NCI-H82 (cell line): ENCODE results near the gene LURAP1L.

ENCODE experiments used
- DNase-seq: peaks from one replicate; lab custom pipeline; 2025; lab: John Stamatoyannopoulos, UW

The LURAP1L gene

DNA sequence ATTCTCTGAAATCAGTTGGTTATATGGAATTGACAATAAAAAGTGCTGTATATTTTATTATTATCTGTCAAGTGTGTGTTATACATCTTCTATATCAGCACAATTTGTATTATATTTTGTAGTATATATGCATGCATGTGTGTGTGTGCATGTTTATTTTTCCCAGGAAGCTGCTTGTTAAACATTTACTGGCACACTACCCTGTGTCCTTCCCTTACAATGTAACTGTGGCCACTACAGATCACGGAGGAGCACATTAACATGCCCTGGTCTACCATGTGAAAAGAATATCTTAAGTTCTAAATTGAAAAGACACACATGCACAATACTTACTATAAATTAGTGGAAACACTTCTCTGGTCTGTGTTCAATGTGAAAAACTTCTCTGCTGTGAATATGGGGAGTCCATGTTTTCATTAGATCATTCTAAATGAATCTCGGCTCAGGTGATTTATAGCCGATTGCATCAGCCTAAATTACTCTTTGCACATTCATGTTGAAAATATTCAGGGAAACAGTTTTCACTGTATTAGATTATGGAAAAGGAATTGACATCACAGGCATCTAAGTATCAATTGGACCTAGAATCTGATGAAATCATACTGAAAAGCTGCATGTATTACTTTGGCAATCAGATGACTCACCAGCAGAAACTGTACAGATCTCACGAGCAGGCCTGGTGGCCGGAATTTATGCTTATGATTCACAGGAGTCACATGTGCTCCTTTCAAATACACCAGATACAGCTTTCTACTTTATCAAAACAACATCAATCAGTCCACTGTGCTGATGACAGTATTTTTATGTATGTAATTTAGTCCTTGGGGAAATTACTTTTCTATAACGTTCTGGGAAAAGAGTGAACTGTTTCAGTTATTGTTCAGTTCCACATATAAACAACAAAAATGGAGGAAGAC lies 39.4 kb downstream of the LURAP1L start:
- no peak for DNase-seq

DNA sequence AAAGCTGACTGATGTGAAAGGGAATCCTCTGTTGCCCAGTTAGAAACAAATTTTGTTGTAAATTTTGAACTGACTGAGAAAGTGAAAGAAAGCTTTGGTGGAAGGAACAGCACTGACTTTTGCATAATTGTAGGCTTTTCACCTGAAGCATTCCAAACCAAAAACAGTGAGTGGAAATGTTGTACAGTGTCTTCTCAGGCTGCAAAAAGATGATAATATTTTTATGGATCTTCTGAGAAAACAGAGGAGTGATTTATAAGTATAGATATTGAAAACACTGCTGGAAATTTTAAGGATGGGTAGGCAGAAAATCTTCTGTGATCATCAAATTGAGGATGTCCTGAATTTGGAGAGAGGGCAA lies 40.0 kb downstream of the LURAP1L start:
- no peak for DNase-seq

DNA sequence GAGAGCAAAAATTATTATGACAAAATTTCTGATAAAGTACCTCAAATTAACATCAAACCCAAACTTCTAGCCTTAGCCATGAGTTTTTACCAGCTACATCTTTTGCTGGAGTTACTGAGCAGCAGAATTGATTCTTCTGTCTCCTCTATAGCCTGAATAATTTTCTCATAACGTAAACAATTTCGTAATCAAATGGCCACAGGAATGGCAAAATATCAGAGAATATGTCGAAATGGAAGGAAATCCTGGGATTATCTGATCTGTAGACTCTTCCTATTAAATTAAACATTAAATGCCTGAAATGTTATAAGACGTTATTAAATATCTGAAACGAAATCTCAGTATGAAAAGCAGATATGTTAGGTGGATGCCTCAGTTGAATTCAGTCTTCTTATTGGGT lies 41.1 kb downstream of the LURAP1L start:
- DNase-seq, result no peak

DNA sequence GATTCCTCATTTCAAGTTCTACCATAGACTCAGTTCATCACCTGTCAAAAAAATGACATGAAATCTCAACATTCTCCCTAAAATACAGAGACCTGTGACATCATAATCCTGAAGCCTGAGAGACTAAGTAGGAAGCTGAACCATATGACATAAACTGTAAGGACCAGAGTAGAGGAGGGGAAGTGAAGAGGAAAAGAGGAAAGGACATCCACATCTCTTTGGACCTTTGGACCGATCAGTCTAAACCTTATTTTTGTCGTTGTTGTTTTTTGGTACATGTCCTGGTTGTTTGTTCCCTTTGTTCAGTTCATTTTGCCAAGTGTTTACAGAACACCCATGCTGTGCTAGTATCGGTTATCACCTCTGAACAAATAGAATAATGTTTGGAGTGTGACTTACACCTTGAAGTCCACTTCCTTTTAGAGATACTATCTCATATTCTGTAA lies 41.9 kb downstream of the LURAP1L start:
- DNase-seq, result no peak

DNA sequence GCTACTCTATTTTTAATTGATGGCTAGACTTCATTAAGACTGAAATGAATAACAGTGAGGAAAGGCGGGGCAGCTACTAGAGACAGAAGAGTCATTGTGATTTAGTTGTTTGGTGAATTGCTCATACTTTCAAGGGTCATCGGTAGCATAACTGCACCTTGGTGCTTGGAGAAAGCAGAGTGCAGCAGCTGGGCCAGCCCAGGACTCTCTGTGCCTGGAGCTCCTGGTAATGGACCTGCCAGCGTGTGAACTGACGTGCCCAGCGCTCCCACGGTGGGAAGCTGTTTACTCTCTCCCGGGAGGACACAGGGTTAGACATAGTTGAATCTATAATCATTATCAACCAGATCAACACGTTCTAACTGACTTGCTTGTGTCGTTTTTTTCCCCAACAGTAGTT lies 42.9 kb downstream of the LURAP1L start:
- DNase-seq, result no peak

DNA sequence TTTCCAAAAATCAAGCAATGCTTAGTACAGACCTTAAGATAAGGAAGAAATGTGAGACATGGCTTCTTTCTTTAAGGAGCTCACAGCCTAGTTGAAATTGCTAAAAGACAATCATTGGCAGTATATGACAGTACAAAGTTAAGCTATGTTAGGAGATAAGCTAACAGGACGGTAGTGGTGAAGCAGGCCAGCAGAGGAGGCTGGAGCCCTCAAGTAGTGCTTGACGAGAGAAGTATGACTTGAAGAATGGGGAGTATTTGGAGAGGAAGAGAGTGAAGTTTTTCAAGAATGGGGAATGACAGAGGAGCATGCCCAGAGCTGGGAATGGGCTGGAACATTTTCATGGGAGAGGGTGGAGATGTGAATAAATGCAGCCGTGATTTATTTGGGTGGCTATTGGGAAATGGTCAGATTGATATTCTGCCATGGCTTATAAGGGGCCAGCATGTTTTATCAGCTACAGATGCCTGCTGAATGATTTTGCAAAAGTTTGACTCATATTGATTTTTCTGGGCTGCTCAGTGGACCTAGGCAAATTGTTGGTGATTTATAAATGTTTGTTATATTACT lies 43.7 kb downstream of the LURAP1L start:
- no peak for DNase-seq

DNA sequence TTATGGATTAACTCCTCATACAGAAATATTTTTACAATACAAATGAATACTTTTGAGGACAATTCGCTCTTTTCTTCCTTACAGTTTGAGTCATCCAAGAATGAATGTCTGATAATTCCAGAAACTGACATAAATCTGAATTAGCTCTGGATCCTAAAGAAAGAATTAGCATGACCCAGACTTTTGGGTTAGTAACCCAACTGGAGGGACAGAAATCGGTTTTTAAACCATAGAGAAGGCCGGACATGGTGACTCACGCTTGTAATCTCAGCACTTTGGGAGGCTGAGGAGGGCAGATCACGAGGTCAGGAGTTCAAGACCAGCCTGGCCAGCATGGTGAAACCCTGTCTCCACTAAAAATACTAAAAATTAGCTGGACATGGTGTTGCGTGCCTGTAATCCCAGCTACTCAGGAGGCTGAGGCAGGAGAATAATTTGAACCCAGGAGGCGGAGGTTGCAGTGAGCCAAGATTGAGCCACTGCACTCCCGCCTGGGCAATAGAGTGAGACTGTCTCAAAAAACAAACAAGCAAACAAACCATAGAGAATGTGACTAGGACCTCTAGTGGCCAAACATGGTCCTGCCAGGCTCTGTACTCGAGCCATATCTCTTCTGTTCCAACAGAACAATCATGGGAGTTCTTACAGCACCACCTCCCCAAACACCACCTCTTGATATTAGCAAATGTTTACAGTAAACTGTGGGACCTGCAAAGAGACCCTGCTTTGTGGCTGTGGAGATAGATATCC lies 44.8 kb downstream of the LURAP1L start:
- peak; percentile 15 for DNase-seq

DNA sequence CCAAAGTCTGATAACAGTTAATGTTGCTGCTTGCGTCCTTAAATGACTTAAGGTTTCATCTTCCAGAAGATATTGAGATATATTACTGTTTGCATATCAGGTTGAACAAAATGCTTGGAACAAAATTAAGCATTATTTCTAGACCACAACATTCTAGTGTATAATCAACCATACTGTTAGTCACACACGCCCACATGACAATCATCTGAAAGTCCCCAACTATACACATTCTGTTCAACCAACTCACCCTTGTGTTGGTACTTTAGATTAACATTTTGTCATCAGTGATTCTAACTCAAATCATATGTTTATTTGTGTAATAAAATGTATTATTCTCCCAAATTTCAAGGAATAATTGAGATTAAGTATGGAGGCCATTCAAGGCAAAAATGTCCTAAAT lies 47.3 kb downstream of the LURAP1L start:
- DNase-seq, result no peak

DNA sequence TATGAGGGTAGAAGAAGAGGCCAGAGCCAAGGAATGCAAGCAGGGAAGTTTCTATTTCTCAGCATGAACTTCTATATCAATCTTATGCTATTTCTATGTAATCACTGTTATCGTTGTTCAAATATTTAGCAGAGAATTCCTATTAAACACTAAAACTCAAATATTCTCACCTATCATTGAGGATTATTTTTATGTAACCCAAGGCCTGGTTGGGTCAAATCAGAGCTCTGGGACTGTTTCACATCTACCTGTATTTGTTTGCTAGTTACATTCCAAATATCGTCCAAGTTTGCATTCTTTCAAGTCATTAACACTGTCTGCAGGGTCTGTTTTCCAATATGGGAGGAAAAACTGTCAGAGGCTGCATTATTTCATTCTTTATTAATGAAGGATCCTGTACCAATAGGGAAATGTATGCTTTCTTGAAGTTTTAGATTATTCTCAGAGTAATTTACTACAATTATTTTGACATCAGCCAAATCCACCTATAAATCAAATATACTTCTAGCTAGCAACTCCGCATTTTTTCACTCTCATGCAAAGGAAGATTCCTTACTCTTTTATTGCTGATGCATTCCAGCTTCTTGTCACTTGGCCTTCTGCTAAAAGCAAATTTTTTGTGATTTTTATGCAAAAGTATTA lies 52.2 kb downstream of the LURAP1L start:
- DNase-seq, result no peak

DNA sequence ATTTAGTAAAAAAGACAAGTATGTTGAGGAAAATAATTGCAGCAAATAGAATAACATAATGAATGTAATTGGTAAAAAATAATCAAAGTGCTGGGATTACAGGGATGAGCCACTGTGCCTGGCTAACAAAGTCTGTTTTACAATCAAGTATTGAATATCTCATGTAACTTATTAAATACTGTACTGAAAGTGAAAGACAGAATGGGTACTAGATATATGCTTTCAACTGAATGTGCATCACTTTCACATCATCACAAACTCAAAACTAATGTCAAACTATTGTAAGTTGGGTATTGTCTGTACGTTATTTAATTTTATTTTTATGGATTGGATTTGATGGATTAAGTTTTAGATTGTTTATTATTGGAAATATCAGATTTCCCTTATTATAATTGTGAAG lies 58.9 kb downstream of the LURAP1L start:
- no peak for DNase-seq

DNA sequence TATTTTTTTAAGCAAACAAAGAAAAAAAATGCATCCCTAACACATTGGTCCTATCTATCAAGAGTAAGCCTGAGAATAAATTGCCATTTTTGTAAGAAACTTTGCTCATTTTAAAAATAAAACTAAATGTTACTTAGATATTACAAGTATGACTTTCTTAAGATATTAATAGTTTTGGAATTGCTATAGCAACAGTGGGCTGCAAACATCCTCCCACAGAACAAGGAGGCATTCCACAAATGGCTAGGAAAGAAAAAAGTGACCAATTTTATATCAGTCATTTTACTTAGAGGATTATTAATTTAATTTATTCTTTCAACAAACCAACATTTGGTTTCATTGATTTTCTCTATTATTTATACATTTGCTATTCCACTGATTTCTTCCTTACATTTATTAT lies 63.7 kb downstream of the LURAP1L start:
- DNase-seq, result no peak

DNA sequence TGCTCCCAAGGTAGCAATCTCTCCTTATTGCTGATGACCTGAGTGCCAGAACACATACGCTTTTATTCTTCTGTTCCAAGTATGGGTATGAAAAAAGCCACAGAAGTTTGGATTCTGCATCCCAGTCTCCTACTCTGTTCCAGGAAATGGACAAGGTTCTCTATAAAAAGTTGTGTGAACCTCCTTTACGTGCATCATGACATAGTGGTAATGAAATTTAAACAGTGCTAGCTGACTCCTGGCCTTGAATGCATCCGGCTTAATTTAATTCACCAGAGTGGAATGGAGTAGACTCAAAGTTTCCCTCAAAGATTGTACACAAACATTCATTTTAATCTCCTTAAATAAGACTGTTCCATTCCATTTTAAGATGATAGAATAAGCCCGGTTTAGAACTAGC lies 68.9 kb downstream of the LURAP1L start:
- no peak for DNase-seq

DNA sequence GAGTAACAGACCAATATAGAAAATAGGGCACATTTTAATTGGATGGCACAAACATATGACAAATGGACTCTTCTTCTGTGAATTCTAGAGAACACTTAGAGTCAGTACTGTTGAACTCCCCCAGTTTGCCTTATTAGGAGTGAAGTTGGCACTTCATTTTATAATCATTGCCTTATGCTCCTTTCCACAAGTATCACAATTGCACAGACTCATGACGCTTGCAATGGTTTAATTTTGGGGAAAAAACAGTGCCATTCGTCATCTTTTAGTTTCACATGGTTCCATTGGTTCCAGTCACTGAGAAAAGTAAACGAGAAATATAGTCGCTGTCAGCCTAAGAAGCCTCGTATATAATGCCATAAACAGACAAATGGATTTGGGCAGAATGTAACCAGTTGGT lies 71.2 kb downstream of the LURAP1L start:
- DNase-seq, result no peak

DNA sequence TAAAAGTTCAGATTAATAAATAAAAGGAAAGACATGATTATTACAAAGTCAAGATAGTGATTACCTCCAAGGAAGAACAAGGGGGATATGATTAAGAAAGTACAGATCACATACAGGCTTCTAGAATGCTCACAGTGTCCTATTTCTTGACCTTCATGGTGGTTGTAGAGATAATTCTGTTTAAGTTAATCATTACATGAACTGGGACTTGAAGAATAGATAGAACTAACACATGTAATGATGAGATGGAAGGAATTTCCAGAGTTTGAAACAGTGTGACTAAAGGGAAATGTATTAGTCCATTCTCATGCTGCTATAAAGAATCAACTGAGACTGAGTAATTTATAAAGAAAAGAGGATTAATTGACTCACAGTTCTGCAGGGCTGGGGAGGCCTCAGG lies 72.7 kb downstream of the LURAP1L start:
- DNase-seq, result no peak

DNA sequence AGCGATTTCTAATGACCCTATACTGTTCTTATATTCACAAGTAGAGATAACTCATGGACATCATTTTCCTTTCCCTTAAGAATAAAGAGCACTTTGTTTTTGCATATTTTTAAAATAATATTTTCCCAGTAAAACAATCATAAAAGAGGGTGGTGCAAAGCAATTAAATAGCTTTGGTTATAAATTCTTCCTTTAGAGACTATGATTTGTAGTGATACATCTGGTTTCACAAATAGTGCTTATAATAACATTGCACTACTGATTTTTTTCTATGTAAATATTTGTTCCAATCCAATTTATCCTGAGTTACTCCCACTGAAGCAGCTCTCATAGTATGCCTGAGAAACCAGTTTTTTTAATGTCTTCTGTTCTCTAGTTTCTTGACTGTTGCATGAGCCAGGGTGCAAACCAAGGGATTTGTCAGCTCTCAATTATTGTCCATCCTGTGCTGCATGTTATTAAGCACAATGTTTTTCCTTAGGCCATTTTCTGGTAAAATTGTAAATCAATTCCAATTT lies 74.7 kb downstream of the LURAP1L start:
- no peak for DNase-seq

DNA sequence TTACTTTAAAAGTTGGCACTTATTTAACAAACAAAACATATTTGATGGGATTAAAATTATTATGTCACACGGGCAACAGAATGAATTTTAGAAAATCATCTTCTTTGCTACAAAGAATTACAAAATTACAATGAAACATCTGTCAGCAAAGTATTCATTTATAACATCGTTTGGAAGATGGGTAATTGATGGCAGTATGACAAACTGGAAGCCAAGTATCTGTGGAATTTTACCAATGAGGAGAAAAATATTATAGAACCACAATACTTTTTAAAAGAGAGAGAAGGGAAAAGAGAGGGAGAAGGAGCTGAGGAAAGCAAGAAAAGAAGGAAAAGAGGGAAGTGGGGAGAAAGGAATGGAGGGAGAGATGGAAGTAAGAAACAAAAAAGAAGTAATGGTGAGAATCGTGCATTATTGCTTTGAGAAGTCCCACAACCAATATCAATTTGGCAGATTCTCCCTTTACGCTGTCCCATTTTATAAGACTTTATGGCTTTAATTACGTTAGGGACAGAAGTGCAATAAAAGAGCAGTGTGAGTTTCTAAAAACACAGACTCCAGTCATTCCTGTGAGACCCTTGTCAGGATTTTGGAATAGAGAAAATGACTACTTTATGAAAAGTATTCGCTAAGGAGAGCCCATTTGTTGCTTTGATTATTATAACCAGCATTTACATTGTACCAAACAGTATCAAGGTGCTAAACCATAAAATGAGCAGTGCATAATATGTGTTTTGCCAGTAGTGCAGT lies 76.7 kb downstream of the LURAP1L start:
- no peak for DNase-seq

DNA sequence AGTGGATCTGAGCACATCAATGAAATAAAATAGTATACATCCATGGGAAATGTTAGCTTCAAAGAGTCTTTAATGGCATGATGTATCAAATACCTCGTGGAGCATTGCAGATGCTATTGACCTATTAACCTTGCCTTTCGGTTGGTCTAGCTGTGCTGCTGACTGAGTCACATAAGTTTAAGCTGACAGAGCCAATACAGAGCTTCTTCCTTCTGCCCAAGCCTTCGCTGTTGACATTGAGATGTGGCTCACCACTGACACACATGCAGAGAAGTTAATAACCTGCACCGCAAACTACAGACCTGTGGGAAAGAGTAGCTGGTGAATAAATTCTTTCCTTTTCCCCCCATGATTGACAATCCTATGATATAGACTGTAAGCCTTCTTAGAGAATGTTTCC lies 78.2 kb downstream of the LURAP1L start:
- no peak for DNase-seq

DNA sequence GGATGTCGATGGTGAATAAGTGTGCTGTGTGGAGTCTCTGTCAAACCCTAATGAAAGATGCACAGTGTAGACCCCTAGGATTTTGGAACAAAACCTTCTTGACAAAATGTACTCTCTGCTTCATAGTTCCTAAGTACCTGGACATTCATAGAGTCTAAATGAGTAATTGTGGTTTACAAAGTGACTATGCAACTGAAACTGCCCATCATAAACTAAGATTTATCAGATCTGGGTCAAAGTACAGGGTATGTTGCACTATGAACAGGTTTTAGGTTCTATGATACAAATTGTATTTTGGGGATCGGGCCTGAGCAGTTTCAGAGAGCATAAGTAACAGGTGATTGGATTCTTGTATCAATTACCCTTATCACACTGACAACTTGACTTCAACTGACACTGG lies 79.4 kb downstream of the LURAP1L start:
- no peak for DNase-seq

DNA sequence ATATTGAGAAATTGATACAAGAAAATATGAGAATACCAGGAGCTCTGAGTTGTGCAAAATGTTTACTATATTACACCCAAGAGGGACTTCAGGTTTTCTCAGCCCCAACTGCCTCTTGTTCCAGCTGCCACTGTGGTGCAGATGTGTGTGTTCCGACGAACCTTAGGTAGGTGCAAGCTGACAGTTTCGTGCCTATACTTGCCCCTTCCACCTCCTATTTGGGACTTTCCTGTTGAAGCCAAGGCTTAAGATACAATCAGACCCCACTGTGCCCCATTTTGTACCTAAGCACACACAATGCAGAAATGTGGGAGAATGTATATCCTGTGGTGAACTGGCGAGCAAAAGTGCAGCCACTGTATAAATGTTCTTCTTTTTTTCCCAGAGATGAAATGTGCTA lies 80.2 kb downstream of the LURAP1L start:
- DNase-seq, result no peak

DNA sequence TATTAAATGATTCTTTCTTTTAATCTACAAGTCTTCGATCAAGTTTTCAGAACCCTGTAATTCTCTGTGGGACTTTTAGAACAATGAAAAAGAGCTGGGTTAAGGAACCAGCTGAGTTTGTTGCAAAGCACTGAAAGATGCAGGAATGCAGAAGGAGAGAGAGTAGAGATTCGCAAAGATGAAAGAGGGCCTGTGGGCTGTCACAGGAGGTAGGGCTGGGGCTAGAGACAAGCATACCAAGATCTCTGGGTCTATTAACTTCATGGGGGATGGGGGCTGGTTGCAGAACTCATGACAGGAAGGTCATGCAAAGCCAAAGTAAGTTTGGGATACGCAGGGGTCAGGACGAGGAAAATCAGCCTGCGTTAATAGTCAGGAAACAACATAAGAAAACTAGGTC lies 81.8 kb downstream of the LURAP1L start:
- DNase-seq, result no peak

DNA sequence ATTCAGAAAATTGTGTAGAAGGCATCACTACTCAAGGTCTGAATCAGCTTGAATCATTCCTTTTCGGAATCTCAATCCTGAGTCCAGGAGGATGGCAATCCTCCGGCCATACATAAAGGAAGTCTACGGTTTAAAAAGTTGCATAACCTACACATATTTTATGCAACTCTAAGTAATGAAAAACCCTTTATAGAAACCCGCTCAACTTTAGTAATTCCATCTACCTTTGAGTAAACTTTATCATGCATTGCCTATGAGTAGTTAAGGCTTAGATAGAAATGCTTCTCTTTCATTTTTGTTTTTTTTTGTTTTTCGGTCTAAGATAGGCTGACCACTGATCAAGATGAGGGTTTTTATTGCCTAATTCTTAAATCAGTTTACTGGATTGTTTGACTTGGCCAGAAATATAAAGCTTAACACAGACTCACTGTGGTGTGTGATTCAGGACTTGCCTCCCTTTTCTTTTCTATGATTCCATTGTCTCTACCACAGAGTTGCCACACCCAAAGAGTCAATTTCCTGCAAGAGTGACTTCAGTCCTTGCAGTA lies 85.0 kb downstream of the LURAP1L start:
- DNase-seq, result no peak
